ENCODE results near the gene NOC4L.

DNA sequence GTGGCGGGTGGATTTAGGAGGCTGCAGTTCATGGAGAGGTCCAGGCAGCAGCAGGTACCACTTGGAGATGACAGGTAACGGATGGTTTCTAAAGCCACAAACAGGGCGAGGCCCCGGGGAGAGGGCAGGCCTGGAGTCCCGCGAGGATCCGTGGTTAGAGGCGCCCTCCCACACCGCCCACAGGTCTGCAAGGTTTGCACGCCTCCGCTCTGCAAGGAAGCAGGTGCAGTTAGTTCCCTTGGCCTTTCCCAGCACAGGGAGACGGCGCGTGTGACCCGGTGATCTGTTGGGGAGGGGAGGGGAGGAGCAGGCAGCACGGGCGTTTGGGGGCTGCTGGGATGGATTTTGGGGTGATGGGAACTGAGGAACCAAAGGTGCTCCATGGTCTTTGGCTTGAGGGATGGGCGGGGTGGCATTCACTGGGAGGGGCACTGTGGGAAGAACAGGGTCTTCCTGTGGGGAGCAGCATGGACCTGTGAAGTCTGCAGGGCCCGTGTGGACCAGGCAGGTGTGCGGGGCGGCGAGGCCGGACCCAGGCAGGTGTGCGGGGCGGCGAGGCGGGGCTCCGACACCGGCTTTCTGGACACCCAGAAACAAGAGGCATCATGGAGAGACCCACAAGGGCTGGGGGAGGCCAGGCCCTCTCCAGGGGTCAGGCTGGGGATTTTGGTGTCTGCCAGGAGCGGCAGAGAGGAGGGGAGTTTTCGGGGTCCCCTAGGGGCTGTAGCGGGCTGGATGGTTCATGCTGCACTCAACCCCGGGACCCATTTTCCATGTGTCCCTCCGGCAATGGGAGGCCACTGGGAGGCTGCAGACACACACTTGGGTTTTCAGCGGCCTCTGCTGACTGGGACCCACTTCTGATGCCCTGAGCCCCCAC is 29.1 kb downstream of the NOC4L start:
- no peak for TF ChIP-seq CTCF (IDR thresholded peaks at IDR 0.05)
- no peak for TF ChIP-seq SIN3A (IDR thresholded peaks at IDR 0.05; ENCODE audit: borderline replicate concordance, insufficient read depth, low read depth, low read length)
- TF ChIP-seq POLR2AphosphoS5 (IDR thresholded peaks at IDR 0.05; ENCODE audit: low read depth, low read length) = no peak
- no peak for TF ChIP-seq REST (IDR thresholded peaks at IDR 0.05; ENCODE audit: insufficient read depth in 1 of 2, low read depth in 2 of 2, low read length in 1 of 2)
